HG03460 (cell line): ENCODE data around the gene ERCC1.

Experiments used
- ATAC-seq: cut with Tn5 transposase; IDR thresholded peaks from one replicate; pipeline ENCODE4 v1.9.1; 2021; ENCODE audit not compliant: unreplicated experiment

The ERCC1 gene

DNA sequence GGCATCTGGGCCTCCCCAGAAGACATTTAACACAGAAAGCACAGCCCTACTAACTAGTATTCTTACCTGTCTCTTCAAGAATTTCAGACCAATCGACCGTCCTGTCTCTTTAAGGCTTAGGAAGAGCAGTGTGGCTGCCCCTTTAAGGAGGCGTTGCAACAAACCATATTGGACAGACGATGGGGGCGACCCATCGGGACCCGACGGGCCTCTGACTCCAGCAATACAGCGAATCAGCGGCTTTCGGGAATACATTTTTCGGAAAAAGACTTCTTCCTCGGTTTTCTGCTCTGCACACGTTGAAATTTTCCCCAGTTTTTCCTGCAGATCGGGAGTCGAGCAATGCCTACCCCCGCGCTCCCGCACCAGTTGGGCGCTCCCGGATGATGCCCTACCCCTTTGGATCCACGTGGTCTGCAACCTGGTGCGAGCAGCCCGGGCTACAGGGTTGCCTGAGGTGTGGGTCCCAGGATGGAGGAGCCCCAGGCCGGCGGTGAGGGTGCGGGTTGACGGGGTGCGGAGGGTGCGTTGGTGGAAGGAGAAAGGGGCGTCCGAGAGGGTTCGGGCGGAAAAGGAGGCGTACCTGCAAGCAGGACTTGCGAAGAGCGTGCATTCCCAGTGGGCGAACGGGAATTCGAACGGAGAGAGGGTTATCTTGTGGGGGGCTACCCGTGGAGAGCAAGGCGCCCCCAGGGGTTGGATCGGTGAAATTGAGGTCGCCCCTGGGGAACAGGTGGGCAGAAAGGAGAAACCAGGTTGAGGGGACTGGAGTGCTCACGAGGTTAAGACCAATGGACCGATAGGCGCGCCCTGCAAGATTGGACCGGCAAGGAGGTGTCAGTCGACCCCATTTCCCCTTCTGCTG is 17.3 kb downstream of the ERCC1 start, which contains the start of gene POLR1G:
POLR1G (plus strand) TSS at position 419 of the 865 bp plus-strand sequence; CDS start at position 472, 53 bp downstream.
- peak; percentile 69 for ATAC-seq

GRCh38 chr19:45405435-45406225 is 18.1 kb downstream of the ERCC1 start:
- peak; percentile 43 for ATAC-seq

DNA sequence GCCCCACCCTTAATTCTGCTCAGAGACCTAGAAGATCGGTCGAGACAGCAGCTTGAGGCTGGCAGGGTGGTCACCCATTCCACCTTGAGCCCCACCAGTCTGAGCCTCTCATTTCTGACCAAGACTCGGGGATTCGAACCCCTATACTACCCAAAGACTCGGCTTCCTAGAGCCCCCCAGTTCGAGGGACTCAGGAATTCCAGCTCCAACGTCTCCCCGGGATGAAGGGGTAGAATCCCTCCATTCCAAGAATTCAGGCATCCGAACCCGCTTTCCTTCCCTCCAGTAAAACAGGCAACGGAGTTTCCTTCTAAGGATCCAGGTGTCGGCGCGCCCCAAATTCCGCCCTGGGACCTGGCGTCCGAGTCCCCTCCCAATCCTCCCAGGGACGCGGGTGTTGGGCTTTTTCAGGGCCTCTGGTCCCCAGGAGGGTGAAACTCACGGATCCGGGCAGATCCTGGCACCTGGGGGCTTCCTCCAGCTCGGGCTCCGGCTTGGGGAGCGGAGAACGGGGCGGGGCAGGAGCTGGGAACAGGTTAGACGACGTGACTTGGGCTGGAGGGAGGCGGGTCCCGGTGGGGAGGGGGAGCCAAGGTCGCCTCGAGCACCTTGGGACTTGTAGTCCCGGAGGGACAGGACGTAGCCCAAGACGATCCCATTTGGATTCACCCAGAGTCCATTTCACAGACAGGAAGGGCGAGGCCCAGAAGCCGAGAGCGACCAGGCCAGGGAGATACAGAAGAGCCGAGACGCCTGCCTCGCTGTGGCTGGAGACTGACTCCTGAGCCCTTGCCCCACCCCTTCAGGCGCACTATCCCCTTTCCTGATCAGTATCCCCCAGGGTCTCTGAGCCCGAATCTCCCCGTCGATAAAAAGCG is 18.9 kb downstream of the ERCC1 start, which contains the start of gene PPP1R13L:
PPP1R13L (minus strand) TSS at position 513 of the 878 bp plus-strand sequence. CDS start 6,751 bp downstream, outside the sequence.
- peak; percentile 9 for ATAC-seq

- ATAC-seq = no peak
These were observed 19.7 kb downstream of the ERCC1 start for GRCh38 chr19:45403781-45404556.

DNA sequence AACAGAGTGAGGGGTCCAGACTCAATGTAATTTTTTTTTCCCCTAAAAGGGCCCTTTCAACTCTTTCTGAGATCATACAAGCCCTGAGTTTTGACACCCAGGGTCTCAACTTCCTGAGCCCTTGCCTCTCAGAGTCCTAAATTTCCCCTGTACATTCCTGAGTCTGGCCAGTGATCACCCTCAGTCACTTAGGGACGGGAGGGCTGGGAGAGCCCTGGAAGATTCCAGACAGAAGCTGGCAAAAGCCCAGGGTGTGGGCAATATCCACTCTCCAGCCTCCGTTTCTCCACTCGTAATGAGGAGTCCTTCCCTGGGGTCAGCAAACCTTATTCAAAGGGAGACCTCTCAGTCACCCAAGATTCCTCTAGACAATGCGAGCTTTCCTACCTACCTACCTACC is 20.4 kb downstream of the ERCC1 start:
- ATAC-seq = no peak

GRCh38 chr19:45402298-45403061 is 21.2 kb downstream of the ERCC1 start:
- ATAC-seq = no peak

- ATAC-seq = no peak
These were observed 21.9 kb downstream of the ERCC1 start for GRCh38 chr19:45401815-45402214.

GRCh38 chr19:45400192-45400591 is 23.5 kb downstream of the ERCC1 start:
- no peak for ATAC-seq

- no peak for ATAC-seq
These were observed 27.7 kb downstream of the ERCC1 start for GRCh38 chr19:45395821-45396617.

- ATAC-seq = no peak
These were observed 31.6 kb downstream of the ERCC1 start for GRCh38 chr19:45391871-45392665.

DNA sequence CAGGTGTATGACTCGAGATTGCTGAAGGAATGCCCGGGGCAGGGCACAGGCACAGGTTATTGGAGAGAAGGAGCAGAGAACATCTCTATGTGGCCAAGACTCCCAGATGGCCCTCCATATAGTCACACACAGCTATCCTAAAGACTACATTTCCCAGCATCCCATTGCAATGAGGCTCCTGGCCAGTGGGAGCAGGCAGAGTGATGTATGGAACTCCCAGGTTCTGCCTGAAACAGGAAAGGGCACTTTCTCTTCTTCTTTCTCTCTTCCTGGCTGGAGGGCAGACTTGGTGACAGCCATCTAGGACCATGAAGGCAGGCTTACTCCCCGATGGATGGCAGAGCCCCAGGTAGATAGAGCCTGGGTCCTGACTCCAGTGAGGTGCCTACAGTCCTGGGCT is 32.4 kb downstream of the ERCC1 start:
- ATAC-seq = no peak

- ATAC-seq = no peak
These were observed 38.1 kb downstream of the ERCC1 start for GRCh38 chr19:45385392-45386221.

- ATAC-seq = no peak
These were observed 41.3 kb downstream of the ERCC1 start for GRCh38 chr19:45382426-45382825.

- no peak for ATAC-seq
These were observed 43.6 kb downstream of the ERCC1 start for GRCh38 chr19:45380107-45380506.

DNA sequence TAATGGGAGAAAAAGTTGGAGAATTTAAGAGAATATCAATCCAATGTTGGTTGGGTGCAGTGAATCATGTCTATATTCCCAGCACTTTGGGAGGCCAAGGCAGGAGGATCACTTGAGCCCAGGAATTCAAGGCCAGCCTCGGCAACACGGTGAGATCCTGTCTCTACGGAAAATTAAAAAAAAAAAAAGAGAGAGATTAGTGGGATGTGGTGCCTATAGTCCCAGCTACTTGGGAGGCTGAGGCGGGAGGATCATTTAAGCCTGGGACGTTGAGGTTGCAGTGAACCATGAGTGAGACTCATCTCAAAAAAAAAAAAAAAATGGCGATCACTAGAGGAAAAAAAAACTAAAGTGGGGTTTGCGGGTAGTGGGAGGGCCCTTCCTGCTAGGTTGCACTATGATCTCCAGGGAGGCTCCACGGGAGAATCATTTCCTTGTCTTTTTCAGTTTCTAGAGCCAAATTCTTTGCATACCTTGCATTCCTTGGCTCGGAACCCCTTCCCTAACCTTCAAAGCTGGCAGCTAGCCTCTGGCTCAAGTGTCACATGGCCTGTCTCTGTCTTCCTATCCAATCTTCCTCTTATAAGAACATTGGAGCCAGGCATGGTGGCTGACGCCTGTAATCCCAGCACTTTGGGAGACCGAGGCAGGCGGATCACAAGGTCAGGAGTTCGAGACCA is 47.5 kb downstream of the ERCC1 start:
- ATAC-seq = no peak
